ENCODE results near the gene EGF.

DNA sequence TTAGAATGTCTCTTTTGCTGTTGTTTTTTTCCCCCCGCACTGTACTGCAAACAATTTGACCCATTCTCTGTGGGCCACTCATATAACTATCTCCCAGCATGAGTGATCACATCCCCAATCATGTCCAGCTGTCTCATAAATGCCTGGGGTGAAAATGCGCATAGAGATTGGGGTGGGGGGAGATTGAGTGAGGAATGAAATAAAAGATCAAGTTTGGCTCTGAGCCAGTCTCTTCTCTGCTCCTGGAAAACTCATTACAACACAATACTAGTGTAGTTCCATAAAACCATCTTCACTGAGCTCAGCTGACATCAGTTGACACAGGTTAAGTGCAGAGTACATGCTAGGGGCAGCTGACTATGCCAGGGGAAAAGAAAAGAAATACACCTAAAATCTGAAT is 96.9 kb downstream of the EGF start:
- TF ChIP-seq, protein P1, sequence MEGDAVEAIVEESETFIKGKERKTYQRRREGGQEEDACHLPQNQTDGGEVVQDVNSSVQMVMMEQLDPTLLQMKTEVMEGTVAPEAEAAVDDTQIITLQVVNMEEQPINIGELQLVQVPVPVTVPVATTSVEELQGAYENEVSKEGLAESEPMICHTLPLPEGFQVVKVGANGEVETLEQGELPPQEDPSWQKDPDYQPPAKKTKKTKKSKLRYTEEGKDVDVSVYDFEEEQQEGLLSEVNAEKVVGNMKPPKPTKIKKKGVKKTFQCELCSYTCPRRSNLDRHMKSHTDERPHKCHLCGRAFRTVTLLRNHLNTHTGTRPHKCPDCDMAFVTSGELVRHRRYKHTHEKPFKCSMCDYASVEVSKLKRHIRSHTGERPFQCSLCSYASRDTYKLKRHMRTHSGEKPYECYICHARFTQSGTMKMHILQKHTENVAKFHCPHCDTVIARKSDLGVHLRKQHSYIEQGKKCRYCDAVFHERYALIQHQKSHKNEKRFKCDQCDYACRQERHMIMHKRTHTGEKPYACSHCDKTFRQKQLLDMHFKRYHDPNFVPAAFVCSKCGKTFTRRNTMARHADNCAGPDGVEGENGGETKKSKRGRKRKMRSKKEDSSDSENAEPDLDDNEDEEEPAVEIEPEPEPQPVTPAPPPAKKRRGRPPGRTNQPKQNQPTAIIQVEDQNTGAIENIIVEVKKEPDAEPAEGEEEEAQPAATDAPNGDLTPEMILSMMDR (conservative IDR thresholded peaks at IDR 0.05; ENCODE audit: low read depth, low read length) = no peak
- TF ChIP-seq EZH2 (IDR thresholded peaks at IDR 0.05; ENCODE audit: borderline replicate concordance, low read depth, low read length, poor library complexity, severe bottlenecking) = no peak

Measured in A673 (cell line).